Right ventricle myocardium superior (tissue), 1 donor: Measurements from ENCODE around the gene GSTT2B. TPM values are rescaled to one million over a fixed set of nuclear protein-coding genes. Genes with fewer than 3 reads are reported as not detected.
"Not testable (repeated sequence)": the region's sequence is repeated elsewhere in the genome, so short reads cannot be mapped to it uniquely, and the experiment has no call there.

Experiments
- ATAC-seq: fragments of 200-7000 bp; cut with Tn5 transposase; one replicate; pipeline ENCODE4 v1.9.1; 2020; ENCODE audit warnings: mild to moderate bottlenecking; ENCODE audit not compliant: poor library complexity
- DNase-seq: peaks from one replicate; pipeline ENCODE4 v3.0.0-alpha.2; 2020
- intact Hi-C: fragments of 100-400 bp; cut with DNase I; formaldehyde crosslinking; loops from one replicate; pipeline ENCODE4 v1.11.2; 2022
- total RNA-seq: library from RNA; stranded (reverse); fragmentation: NEBNext Ultra II Directional; extraction: Animal tissue kit (Norgen Biotek cat#: 25700); gene quantifications from one replicate; pipeline ENCODE4 v1.2.1, GENCODE V29; 2021
- donor health status: DM: no; HTN: yes; CAD: no; lungs with severe emphysema.

GSTT2B gene
- total RNA-seq, 1 donor from 2014 or later = 3.4 TPM

DNA sequence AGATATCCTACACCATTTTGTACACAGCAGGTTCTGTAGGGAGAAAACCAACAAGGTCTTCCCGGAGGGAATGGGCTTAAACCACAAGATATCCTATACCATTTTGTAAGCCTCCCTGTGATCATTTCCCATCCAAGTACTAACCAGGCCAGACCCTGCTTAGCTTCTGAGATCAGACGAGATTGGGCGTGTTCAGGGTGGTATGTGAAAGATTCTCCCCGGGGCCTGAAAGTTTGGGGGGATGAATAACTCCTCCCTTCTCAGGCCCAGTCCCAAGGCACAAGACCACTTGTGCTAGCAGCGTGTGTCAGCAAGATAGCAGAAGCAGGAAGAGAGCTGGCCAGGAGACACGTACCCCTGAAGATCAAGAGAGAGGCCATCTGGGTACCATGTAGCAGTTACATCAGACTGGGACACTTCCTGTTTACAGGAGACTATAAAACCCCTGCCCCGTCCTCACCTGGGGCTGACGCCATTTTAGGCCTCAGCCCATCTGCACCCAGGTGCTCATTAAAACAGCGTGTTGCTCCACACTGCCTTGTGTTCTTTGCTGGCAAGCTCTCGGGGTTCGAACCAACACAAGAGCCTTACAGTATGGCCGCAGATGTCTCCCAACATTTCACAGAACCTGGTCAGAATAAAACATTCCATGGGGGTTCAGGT is 49.5 kb downstream of the GSTT2B start:
- ATAC-seq = no peak
- intact Hi-C loops = no loop called here
- DNase-seq = no peak

- ATAC-seq (no peak), DNase-seq (no peak)
- intact Hi-C loops = no loop called here
These were observed 50.4 kb downstream of the GSTT2B start for GRCh38 chr22:23910496-23911190.

- ATAC-seq = no peak
- DNase-seq = no peak
- intact Hi-C loops = no loop called here
These were observed 51.6 kb downstream of the GSTT2B start for GRCh38 chr22:23909296-23909898.

DNA sequence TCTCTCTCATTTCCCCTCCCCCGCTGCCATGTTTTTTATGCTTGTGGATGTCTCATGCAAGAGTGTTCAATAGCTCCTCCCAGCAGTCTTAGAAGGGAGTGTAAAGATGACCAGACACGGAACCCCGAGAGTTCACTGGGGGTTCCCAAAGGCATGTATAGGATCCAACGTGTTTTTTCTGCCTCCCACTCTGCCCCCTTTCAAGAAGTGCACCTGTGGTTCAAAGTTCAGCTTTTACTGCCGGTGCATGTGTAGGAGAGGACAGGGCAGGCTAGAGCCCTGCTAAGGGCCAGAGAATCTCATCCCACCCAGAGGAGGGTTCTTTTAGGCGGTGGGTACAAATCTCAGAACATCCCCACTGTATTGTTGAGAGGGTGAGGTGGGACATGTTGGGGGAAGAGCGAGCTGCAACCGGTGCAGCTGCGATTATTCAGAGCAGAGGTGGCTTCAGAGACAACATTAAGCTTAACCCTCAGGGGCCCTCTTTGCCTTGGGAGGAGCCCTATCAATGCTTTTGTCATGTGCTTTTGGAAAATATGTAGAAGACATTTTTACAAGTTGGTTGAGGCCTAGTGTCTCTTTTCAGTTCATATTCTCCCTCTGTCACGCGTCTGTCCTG is 52.3 kb downstream of the GSTT2B start:
- DNase-seq (no peak), ATAC-seq (no peak)
- intact Hi-C loops = no loop called here

DNA sequence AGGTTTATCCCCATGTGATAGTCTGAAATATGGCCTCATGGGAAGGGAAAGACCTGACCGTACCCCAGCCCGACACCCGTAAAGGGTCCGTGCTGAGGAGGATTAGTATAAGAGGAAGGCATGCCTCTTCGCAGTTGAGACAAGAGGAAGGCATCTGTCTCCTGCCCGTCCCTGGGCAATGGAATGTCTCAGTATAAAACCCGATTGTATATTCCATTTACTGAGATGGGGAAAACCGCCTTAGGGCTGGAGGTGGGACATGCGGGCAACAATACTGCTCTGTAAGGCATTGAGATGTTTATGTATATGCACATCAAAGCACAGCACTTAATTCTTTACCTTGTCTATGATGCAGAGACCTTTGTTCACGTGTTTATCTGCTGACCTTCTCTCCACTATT is 53.6 kb downstream of the GSTT2B start:
- ATAC-seq, intact Hi-C loops, DNase-seq: not testable (repeated sequence)

Other genes starting within 250 kb of the GSTT2B start
- gene ZNF70, start 210.1 kb downstream of the GSTT2B start, total RNA-seq = 2.8 TPM
- 0.51 TPM for gene VPREB3, start 206.8 kb downstream of the GSTT2B start, total RNA-seq
- gene C22orf15, start 198.2 kb downstream of the GSTT2B start, total RNA-seq = not detected
- gene CHCHD10, start 193.2 kb downstream of the GSTT2B start, total RNA-seq = 1,600 TPM
- gene MMP11, start 188.3 kb downstream of the GSTT2B start, total RNA-seq = 25.3 TPM
- 46.6 TPM for gene SMARCB1, start 174.2 kb downstream of the GSTT2B start, total RNA-seq
- gene DERL3, start 122.2 kb downstream of the GSTT2B start, total RNA-seq = 2.8 TPM
- 19.8 TPM for gene SLC2A11, start 103.3 kb downstream of the GSTT2B start, total RNA-seq
- gene MIF, start 66.8 kb downstream of the GSTT2B start, total RNA-seq = 227 TPM
- 1.7 TPM for gene DDTL, start 5.7 kb upstream of the GSTT2B start, total RNA-seq
- gene DDT, start 13.2 kb upstream of the GSTT2B start, total RNA-seq = 148 TPM
- gene GSTT2, start 18.9 kb upstream of the GSTT2B start, total RNA-seq = 0.62 TPM
- not detected for gene GSTT4, start 44.3 kb upstream of the GSTT2B start, total RNA-seq
- 37.4 TPM for gene CABIN1, start 50.1 kb upstream of the GSTT2B start, total RNA-seq
- 2.6 TPM for gene SUSD2, start 220.3 kb upstream of the GSTT2B start, total RNA-seq